K562 (cell line): Measurements from ENCODE around the gene GALNS. TPM values are rescaled to one million over a fixed set of nuclear protein-coding genes. Genes with fewer than 3 reads are reported as not detected.
A peak's percentile ranks its signal among the peaks of the same experiment; 100 is the strongest.

Source experiments
- MAFK ChIP-seq: IDR thresholded peaks from 2 replicates; pipeline ENCODE4 v1.6.1; 2011; ENCODE audit warnings: low read length, improper control_type of control experiment
- RHOXF2B ChIP-seq: fragments of 250-450 bp; sonication (Bioruptor Pico); conservative IDR thresholded peaks from 2 replicates; pipeline ENCODE4 v1.5.1; 2021
- ZC3H4 ChIP-seq: sonication (generic); formaldehyde crosslinking; IDR thresholded peaks from 2 replicates; pipeline ENCODE4 v1.9.0; 2021; ENCODE audit warnings: missing genetic modification reagents, borderline replicate concordance
- ZNF175 ChIP-seq: fragments of 200-800 bp; sonication (Bioruptor generic); IDR thresholded peaks from 2 replicates; pipeline ENCODE4 v1.6.1; 2016; ENCODE audit warnings: low read depth, mild to moderate bottlenecking, missing genetic modification characterization, missing compliant biosample characterization
- ZNF766 ChIP-seq: fragments of 200-800 bp; sonication (Bioruptor generic); conservative IDR thresholded peaks from 2 replicates; pipeline ENCODE4 v1.6.1; 2016; ENCODE audit warnings: missing genetic modification characterization, missing compliant biosample characterization
- polyA plus RNA-seq, 8 experiments: library from polyadenylated mRNA; depleted of rRNA in 4 of 8; stranded (reverse) in 5 of 8; unstranded in 3 of 8; fragments of >200 nt; fragmentation: Nextera tagmentation in 2 of 8; fragmentation: Illumina TruSeq in 1 of 8; extraction: Ambion mirVana in 2 of 8; extraction: Trizol in 1 of 8; gene quantifications; 2 replicates each; pipeline versions ENCODE4 v1.2.1 to v1.2.3, GENCODE V29; 2011 to 2014; ENCODE audit warnings: inconsistent platforms in 1 of 8, missing spikeins in 1 of 8
- total RNA-seq, 7 experiments: library from RNA; depleted of rRNA in 6 of 7; stranded (reverse); fragments of >200 nt in 6 of 7; fragmentation: Illumina TruSeq in 2 of 7; extraction: Trizol in 2 of 7; gene quantifications; 2 replicates each; pipeline versions ENCODE4 v1.2.1 to v1.2.3, GENCODE V29; 2011 to 2021; ENCODE audit warnings: low replicate concordance in 1 of 7
- TF ChIP-seq, protein P1 (sequence below): IDR thresholded peaks from 2 replicates; pipeline ENCODE4 v1.6.1; 2014; ENCODE audit warnings: antibody characterized with exemption
- TF ChIP-seq, protein P2 (sequence below): fragments of 250-450 bp; sonication (Bioruptor Pico); IDR thresholded peaks from 2 replicates; pipeline ENCODE4 v1.9.0; 2021; ENCODE audit warnings: mild to moderate bottlenecking, inconsistent platforms
- TF ChIP-seq, protein P3 (sequence below), 2 experiments: fragments of 450-650 bp; IDR thresholded peaks; 2 replicates each; pipeline ENCODE4 v1.6.1; 2016

The GALNS gene
- total and polyA plus RNA-seq, 9 of the 15 experiments (the other 6 are each of a cell fraction or from before 2014, with no cell fraction given) = 0.38 to 13.2 (median 4.3) TPM

DNA sequence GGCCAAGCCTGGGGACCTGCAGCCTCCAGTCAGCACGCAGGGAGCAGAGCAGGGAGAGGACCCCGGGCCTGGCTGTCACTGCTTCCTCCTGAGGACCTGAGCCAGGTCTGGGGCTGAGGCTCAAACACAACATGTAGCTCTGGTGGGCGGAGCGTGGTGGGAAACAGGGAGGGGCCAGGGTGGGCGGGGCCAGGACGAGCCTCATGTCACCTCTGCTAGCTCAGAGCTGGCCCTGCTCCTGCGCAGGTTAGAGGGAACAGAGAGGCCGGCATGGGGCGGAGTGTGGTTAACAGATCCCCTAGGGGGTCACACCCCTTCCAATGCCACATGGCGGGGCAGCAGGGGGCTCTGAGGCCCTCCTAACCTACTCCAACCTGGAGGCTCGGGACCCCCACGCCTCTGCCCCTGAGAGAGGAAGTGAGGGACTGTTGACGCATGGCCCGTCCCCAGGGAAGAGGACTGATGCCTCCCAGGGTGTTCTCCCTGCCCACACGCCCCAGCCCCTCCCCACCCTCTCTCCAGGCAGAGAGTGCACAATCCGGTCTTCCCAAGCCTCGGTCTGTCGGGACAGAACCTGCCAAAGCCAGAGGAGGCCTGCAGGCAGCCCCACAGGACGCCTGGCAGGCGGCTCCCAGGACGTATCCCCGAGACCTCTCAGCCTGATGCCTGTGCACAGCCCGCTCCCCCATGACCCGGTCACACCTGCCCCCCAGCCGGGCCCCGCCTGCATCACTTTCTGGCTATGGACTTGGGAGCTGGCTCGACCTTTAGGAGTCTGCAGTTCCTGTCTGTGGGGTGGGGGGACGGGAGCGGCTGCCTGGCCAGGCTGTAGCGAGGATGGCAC lies 86.9 kb downstream of the GALNS start (continued):
- TF ChIP-seq, protein P1, sequence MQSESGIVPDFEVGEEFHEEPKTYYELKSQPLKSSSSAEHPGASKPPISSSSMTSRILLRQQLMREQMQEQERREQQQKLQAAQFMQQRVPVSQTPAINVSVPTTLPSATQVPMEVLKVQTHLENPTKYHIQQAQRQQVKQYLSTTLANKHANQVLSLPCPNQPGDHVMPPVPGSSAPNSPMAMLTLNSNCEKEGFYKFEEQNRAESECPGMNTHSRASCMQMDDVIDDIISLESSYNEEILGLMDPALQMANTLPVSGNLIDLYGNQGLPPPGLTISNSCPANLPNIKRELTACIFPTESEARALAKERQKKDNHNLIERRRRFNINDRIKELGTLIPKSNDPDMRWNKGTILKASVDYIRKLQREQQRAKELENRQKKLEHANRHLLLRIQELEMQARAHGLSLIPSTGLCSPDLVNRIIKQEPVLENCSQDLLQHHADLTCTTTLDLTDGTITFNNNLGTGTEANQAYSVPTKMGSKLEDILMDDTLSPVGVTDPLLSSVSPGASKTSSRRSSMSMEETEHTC = 0 out of 2 replicates have a peak, but pooled peaks have one; percentile 31
- no peak for TF ChIP-seq MAFK
- TF ChIP-seq ZNF766 (CRISPR knock-in tag) = no peak
- TF ChIP-seq, protein P2, sequence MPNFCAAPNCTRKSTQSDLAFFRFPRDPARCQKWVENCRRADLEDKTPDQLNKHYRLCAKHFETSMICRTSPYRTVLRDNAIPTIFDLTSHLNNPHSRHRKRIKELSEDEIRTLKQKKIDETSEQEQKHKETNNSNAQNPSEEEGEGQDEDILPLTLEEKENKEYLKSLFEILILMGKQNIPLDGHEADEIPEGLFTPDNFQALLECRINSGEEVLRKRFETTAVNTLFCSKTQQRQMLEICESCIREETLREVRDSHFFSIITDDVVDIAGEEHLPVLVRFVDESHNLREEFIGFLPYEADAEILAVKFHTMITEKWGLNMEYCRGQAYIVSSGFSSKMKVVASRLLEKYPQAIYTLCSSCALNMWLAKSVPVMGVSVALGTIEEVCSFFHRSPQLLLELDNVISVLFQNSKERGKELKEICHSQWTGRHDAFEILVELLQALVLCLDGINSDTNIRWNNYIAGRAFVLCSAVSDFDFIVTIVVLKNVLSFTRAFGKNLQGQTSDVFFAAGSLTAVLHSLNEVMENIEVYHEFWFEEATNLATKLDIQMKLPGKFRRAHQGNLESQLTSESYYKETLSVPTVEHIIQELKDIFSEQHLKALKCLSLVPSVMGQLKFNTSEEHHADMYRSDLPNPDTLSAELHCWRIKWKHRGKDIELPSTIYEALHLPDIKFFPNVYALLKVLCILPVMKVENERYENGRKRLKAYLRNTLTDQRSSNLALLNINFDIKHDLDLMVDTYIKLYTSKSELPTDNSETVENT (CRISPR knock-in tag) = 0 out of 2 replicates have a peak, but pooled peaks have one; percentile 16
- TF ChIP-seq ZNF175 = 0 out of 2 replicates have a peak, but pooled peaks have one; percentile 26
- TF ChIP-seq ZC3H4 = 0 out of 2 replicates have a peak, but pooled peaks have one; percentile 67
- TF ChIP-seq, protein P3, sequence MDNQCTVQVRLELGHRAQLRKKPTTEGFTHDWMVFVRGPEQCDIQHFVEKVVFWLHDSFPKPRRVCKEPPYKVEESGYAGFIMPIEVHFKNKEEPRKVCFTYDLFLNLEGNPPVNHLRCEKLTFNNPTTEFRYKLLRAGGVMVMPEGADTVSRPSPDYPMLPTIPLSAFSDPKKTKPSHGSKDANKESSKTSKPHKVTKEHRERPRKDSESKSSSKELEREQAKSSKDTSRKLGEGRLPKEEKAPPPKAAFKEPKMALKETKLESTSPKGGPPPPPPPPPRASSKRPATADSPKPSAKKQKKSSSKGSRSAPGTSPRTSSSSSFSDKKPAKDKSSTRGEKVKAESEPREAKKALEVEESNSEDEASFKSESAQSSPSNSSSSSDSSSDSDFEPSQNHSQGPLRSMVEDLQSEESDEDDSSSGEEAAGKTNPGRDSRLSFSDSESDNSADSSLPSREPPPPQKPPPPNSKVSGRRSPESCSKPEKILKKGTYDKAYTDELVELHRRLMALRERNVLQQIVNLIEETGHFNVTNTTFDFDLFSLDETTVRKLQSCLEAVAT (IDR thresholded peaks at IDR 0.05) = 0 out of 4 replicates have a peak, but pooled peaks of 1 of the 2 experiments have one; percentile 16
- no peak for TF ChIP-seq RHOXF2B (CRISPR knock-in tag)
- TF ChIP-seq, all 486 proteins: peak for 62
